Activated CD4-positive, CD25-positive, alpha-beta regulatory T cell treated with anti-CD3 and anti-CD28 coated beads, Interleukin-2, amount 50 U/mL, for 16 hours (primary cell): ENCODE measurements around the gene IL1RL2.

Experiments
- DNase-seq: peaks from one replicate; pipeline ENCODE4 v3.0.0-alpha.2; 2020; ENCODE audit warnings: low read depth, low spot score

IL1RL2 gene

GRCh38 chr2:102267774-102268173, 81.0 kb downstream of the IL1RL2 start:
- no peak for DNase-seq

- no peak for DNase-seq
Observed at GRCh38 chr2:102268510-102269199, 81.8 kb downstream of the IL1RL2 start.

GRCh38 chr2:102269200-102269524, 82.3 kb downstream of the IL1RL2 start:
- DNase-seq = no peak

GRCh38 chr2:102271844-102272243, 85.0 kb downstream of the IL1RL2 start:
- no peak for DNase-seq

GRCh38 chr2:102273619-102274211, 86.9 kb downstream of the IL1RL2 start:
- DNase-seq = no peak

GRCh38 chr2:102276549-102277201, 89.9 kb downstream of the IL1RL2 start:
- no peak for DNase-seq

GRCh38 chr2:102277202-102277700, 90.4 kb downstream of the IL1RL2 start:
- DNase-seq = no peak

- no peak for DNase-seq
Observed at GRCh38 chr2:102278720-102279390, 92.0 kb downstream of the IL1RL2 start.

DNA sequence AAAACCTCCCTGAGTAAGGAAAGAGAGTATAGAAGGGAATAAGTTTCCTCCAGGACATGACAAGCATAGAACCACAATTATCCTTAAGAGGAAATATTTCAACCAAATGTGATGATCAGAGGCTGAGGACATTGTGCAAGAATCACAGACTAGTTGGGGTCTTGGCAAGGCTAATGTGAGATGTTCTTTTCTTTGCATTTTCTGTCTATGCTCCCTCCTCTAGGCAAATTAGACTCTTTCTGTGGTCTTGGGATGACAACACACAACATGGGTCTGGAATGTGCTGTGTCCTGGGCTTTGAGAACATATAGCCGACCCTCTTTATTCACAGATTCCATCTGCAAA, 92.5 kb downstream of the IL1RL2 start:
- DNase-seq = no peak

GRCh38 chr2:102282678-102283091, 95.9 kb downstream of the IL1RL2 start:
- DNase-seq = no peak

DNA sequence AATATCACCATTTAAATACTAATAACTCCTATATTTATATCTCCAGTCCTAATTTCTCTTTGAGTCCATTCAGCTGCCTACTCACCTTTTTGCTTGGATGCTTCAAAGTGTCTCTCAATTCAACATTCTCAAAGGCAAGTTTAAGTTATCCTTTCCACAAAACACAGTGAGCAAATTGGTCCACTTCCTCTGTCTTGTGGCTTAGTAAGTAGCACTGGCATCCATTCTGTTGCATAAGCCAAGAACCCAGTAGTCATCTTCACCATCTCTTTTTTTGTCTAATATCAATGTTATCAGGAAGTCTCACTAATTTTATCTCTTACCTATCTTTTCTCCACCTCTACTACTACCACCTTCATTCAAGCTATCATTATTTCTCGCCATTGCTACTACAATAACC, 97.2 kb downstream of the IL1RL2 start:
- no peak for DNase-seq

DNA sequence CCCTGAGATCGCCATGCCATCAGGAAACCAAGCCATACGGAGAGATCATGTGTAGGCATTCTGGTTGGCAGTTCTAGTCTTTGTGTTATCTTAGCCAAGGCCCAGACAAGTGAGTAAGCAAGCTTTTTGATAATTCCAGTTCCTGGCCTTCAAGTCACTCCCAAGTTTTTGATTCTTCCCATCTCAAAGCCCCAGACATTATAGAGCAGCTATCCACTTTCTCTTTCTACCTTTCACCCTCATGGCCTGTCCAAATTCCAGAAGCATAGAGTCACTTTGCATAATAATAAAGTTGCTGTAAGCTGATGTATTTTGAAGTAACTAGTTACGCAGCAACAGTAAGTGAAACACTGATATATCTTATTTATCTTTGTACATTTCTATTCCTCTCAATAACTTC, 97.8 kb downstream of the IL1RL2 start:
- no peak for DNase-seq

DNA sequence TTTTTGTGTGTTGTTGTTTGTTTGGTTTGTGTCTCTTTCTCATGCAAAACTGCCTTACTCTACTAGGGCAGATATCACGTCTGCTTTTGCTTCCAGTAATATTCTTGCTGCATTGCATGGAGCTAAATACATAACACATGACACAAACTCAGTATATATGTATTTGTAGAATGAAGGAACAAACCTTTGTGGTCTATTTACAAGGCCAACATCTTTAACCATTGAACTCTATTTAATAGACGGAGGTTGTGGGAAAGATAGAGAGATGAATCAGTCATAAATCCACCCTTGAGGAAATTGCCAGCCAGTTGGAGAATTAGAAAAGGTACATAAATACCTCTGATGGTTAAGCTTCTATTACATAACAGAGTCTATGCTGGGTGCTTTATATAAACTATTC, 98.5 kb downstream of the IL1RL2 start:
- DNase-seq = no peak

DNA sequence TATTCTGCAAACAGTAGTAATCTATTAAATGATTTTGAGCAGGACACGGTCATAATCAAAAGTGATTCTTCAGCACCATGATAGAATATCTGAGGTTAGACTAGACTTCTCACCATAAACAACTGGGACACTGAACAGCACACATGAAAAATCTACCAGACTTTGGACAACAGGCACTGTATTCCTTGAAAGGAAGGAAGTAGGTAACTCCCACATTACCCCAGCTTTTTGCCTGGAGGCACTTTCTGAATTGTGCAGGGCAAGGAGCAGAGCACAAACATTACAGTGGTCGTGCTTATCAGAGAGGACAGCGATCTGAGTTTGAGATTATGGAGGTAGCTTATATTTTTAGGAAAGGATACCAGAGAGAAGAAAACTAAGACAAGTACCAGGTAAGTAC, 99.2 kb downstream of the IL1RL2 start:
- no peak for DNase-seq

DNA sequence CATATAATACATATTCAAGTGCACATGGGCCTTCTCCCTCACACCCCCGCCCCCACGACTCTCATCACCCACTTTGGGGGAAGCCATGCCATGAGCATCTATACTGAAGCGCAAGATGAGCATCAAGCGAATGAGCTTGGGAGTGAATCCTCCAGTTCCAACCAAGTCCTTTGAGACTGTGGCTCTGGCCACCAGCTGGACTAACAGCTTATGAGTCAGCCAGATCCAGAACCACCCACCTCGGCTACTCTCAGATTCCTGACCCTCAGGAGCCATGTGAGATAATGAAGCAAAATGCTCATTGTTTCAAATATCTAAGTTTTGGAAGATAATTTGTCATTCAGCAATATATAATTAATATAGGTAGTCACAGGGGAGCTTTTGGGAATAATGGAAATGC, 102.3 kb downstream of the IL1RL2 start:
- DNase-seq = no peak
